Left forelimb (tissue), 1 donor: ENCODE results near the gene GMPR.

Experiments
- DNase-seq: peaks from one replicate; pipeline ENCODE4 v3.0.0-alpha.2; 2018; ENCODE audit warnings: low spot score

Gene GMPR

DNA sequence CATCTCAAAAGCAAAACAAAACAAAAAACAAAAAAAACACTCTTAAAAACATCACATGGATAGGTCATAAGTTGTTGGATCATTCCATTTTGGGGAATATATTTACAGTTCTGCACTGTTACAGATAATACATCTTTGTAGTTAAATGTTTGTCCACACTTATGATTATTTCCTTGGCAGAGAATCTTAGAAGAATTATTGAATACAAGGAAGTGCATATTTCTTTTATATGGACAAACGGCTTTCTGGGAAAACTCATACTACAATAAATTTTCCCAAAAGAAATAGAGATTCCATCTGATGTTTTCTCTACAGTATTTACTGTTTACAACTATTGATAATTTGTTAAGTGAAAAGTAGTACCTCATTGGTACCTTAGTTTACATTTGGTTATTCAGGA lies 33.8 kb downstream of the GMPR start:
- DNase-seq: no peak

GRCh38 chr6:16273256-16273655 lies 34.9 kb downstream of the GMPR start:
- DNase-seq: no peak

DNA sequence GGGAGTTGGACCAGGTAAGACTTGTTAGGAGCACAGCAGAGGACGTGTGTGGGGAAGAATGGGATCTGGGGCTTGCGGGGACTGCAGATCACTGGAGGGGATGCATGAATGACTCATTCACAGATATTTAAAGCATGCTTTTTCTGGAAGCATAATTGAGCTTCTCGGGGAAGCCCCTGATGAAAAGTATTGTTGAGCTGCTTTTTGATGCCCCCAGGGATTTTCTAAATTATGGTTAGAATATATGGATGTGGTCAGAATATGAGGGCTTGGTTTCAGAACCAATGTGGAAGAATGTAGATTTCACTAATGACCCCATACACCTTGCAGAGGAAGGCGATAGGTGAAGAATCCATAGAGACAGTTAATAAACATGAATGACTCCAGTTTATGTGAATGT lies 36.1 kb downstream of the GMPR start:
- DNase-seq: no peak

DNA sequence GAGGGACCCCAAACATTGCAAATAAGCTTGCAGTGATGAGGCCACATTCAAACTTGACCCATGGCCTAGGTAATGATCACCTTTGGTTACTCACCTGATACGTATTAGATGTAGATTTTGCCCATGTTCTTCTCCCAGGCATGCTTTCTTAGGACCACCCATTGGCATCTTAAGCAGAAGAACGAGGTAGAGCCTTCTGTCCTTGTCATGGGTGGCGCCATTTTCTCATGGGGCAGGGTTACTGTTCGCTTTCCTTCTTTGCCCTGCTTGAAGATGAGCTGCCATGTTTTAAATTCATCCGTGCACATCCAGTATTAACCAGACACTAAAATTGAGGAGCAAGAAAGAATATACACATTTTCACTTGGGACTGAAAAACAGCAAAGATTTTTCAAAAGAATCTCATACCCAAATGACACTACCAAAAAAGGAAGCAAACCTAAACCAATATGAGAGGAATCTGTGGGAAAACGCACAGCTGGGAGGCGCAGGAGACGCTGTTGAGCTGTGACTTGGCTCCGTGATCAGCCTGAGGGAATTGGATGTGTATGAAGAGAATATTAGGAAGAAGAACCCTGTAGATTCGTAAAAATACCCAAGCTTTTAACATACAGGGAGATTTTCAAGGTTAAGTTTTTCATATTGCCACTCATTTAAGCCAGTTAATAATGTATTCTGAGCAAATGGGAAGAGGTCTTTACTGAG lies 36.6 kb downstream of the GMPR start:
- no peak for DNase-seq

DNA sequence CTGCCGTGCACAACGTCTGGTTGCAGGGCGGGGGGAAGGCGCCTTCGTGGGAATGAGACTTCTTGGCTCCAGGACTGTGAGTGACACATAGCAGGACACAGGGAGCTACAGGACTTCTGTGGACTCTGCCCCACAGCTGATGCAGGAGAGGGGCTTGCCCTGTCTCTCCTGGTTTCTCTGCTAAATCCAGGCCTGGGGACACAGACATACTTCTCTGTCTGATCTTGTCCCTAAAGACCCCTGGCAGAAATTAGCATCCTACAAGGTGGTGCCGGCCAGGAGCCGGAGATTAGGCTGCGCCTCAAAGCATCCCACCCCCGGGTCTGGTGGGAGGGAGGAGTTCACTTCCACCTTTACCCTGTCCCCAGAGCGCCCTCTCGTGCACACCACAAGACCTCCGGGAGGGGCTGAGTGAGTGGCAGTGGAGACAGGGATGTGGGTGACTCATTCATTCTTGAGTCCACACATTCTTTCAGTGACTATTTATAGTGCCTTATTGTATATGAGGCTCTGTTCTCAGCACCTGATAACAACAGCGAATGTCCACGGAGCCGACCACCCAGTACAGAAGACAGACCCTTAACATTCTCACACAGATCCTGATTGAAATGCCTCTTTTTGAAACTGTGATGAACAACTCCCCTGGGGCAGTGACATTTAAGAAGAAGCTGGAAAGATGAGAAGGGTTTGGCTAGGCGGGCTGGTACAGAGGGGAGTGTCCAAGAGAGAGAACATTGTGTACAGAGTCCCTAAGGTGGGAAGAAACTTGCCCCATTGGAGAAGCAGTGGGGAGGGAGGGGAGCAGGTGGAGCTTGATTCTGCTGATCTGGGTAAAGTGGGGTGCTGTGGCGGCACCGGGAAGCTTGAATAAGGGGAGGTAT lies 39.0 kb downstream of the GMPR start:
- DNase-seq: no peak

DNA sequence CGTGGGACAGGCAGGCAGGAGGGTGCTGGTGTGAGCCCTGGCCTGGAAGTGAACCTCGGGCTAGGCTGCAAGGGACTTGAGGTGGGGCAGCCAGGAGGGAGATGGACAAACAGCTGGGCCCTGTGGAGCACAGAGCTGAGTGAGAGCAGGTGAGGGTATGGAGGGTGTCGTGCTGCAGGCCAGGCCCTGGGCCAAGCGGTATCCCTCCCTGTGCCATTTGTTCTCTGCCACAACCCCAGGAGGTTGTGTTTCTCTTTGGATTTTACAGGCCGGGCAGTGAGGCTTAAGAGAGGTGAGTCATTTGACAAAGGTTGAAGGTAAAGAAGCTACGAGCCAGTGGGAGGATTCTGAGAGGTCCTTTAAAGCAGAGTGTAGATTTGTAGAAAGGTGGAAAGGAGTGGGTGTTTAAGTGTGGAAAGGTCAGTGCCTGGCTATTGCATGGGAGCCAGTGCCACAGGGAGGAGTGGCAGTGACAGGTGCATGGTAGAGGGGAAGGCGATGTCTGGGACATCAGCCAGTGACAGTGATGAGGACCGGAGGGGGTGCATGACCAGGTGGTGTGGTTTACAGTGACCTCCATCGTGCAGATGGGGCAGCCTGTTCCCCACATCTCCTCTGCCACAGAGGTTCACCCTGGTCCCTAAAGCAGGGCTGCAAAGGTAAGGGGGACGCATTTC lies 39.8 kb downstream of the GMPR start:
- DNase-seq: no peak

- DNase-seq: no peak
These were observed 40.4 kb downstream of the GMPR start for GRCh38 chr6:16278750-16279149.

DNA sequence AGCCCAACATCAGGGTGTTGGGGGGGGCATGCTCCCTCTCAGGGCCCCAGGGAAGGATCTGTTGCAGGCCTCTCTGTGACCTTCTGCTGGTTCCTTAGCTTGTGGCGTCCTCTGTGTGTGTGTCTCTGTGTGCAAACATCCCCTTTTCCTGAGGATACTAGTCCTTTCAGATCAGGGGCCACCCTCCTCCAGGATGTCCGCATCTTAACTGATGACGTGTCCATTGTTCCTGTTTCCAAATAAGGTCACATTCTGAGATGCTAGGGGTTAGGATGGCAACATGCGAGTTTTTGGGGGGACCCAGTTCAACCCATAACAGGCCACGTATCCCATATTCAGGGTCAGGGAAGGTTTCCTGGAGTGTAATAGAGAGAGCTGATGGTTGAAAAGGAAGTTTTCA lies 40.9 kb downstream of the GMPR start:
- DNase-seq: no peak

GRCh38 chr6:16282370-16282769 lies 44.0 kb downstream of the GMPR start:
- DNase-seq: no peak

DNA sequence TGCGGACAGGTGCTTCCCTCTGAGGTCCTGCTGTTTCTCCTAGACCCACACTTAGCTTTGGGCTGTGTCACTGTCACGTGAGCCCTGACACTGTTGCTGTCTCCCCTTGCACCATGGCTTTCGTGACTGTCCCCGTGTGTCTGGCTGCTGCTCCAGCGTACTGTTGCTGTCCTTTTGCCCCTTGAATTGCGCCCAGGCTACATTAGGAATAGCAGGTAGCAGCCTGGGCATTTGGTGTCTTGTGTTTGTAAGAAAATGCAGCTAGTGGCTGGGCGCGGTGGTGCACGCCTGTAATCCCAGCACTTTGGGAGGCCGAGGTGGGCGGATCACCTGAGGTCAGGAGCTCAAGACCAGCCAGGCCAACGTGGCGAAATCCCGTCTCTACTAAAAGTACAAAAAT lies 46.1 kb downstream of the GMPR start:
- DNase-seq: no peak

DNA sequence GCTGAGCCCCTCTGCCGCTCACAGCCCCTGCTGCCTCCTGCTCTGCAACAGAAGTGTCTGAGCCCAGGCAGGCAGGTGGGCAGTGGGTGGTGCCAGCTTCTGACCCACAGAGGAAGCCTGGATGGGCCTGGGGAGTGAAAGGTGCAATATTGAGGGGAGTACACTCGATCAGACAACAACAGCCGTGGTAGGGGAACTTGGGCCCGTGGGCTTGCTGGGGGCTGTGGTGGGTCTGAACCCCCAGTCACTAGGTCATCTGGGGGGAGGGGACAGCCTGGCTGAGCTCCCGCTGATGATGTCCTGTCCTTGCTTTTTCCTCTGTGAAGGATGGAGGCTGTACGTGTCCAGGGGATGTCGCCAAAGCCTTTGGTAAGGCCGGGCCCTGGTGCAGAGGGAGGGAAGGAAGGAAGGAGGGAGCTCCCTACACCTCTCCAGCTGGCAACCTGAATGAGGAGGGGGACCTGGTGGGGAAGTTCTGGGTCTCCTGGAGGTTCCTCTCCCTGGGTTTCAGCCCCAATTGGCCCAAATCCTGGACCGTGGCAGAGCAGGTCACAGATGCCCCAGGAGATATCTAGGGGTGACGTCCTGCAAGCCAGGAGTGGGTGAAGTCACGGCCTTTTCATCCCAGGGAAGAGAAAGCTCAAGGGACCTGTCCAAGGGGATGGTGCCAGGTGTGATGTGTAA lies 47.2 kb downstream of the GMPR start:
- no peak for DNase-seq

- no peak for DNase-seq
These were observed 47.8 kb downstream of the GMPR start for GRCh38 chr6:16286151-16286522.

GRCh38 chr6:16288163-16288562 lies 49.8 kb downstream of the GMPR start:
- DNase-seq: no peak

GRCh38 chr6:16291739-16292138 lies 53.4 kb downstream of the GMPR start:
- no peak for DNase-seq

- no peak for DNase-seq
These were observed 54.0 kb downstream of the GMPR start for GRCh38 chr6:16292432-16292831.

DNA sequence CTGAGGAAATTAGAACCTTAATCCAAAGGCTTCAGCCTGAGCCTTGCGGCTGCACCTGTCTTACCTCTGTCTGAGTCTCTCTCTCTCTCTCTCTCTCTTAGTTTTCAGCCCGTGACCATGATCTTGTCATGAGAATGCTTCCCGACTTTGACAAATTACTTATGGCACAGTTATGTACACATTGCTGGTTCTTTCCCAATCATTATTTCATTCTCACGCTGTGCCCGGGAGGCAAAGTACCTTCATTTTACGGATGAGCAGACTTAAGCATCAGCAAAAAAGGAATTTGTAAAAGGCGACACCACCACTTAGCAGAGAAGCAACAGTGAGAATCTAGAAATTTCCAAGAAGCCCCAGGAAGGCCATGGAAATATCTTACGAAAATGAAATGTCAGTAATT lies 54.6 kb downstream of the GMPR start:
- DNase-seq: no peak

DNA sequence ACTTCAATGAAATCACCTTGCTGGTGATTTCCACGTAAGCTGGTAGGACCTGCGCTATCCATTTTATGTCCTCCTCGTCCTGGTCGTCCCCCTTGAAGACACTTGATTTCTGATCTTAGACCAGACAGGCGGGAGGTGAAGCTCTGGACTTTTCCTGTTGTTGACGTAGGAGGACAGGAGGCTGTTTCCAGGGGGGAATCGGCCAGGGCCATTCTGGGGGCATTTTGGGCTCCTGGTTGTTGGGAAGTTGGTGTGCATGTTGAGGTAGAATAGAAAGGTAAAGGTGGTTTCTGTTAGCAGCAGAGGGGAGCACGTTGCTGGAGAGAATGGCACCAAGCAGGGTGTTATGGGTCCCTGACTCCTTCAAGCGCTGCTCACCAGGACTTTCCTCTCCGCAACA lies 56.0 kb downstream of the GMPR start:
- DNase-seq: no peak

GRCh38 chr6:16295060-16295459 lies 56.7 kb downstream of the GMPR start:
- no peak for DNase-seq

- no peak for DNase-seq
These were observed 57.1 kb downstream of the GMPR start for GRCh38 chr6:16295471-16295870.

DNA sequence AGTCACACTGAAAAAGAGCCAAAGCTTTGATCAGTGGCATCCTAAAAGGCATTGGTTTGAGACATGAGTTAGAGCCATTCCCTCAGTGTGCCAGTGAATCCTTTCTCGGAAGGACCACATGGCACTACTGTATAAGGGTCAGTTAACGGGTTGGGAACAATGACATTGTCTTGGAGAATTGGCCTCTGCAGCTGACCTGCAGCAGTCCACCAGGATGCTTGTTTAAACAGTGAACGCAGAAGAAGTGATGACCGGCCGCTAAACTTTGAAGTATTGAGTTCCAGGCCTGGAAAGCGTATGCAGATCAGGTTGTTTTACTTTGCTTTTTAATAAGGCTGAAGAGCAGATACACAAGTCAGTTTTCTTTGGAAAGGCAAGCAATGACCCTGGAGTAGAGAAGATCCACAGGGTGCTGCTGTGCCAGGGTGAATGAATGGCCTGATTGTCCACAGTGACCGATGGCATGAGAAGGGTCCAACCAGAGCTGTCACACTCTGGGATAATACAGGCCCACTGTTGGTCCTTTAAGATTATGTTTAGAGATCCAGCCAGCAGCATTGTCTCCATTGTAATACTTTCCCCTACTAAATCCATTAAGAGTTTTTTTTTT lies 57.8 kb downstream of the GMPR start:
- DNase-seq: no peak

DNA sequence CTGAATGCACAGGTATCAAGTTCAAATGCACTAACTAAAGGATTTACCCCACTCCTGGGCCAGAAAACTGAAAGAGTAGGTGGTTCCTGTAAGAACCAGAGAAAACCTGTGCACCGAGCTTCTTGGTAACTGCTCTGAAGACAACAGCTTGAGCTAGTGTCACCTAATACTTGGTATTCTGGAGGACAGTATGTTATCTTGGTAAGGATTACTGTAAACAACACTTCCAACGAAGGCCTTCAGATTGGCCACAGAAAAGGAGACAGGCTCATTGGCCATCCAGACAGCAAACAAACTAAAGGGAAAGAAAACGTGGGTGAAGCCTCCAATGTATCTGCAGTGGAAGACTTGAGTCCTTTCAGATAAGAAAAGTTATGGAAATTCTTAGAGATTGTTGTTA lies 61.5 kb downstream of the GMPR start:
- no peak for DNase-seq

DNA sequence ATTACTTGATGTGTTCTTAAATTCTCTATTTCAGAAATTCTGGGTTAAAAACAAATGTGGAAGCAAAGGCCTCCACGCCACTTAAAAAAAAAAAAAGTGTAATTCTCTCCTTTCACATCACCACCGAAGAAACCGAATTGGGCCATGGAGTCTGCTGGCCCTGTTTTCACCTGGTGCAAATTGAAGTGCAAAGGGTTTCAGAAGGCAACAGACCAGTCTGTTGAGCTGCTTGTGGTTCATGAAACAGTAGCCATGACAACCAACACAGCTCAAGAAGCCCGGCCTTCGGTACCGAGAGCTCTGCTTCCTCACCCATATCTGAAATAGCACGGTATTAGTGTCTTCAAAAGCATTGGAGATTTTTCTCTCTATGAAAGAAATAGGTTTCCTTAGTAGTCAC lies 63.1 kb downstream of the GMPR start:
- DNase-seq: no peak
